Measurements from ENCODE around the gene SLCO1B1. TPM values are rescaled to one million over a fixed set of nuclear protein-coding genes. Genes with fewer than 3 reads are reported as not detected.

Gene SLCO1B1
- total and polyA plus RNA-seq, 2 of the 8 experiments (the other 6 are each of a cell fraction or from before 2014, with no cell fraction given) = 0.13 TPM; not detected in 1

- no peak for DNase-seq (ENCODE audit: low read depth in 1 of 2, low spot score in 2 of 2)
- CTCF ChIA-PET (ENCODE audit: partially characterized antibody) = interaction anchor here (1.1 to 1.6 kb wide), 2 partner anchors 19 to 174 kb away, joined by 5 read pairs; no protein-coding TSS in a partner anchor
- no peaks in the 10 kb centered on the region for H3K9me3 ChIP-seq (ENCODE audit: insufficient read depth in 2 of 2, low read depth in 1 of 2, low read length in 1 of 2)
These were observed 145.8 kb downstream of the SLCO1B1 start for GRCh38 chr12:21276826-21277225.

More at GRCh38 chr12:21276826-21277225, 145.8 kb downstream of the SLCO1B1 start:
- Histone ChIP-seq H3K23me2 (ENCODE audit: low read depth, low read length) (no peaks in the 10 kb centered on the region), H3K4me1 (replicated peaks in 1 of 4; ENCODE audit: control insufficient read depth in 3 of 4, insufficient read depth in 4 of 4, low read length in 3 of 4) (no peaks in the 10 kb centered on the region), H2AK5ac (ENCODE audit: low read depth, low read length) (no peak overlapping the region), H3K27ac (ENCODE audit: low read depth, low read length) (no peak overlapping the region), H4K8ac (ENCODE audit: extremely low read depth, insufficient read depth, low read length) (no peak overlapping the region; the same call in 1 of the 2 replicates), H3K4me2 (ENCODE audit: insufficient read depth in 1 of 2, low read depth in 2 of 2, low read length in 2 of 2) (no peak overlapping the region), H3K4me3 (ENCODE audit: extremely low read depth in 1 of 4, insufficient read depth in 2 of 4, low read depth in 3 of 4, low read length in 4 of 4) (no peak overlapping the region), H4K5ac (ENCODE audit: insufficient read length, low read depth, low read length) (no peak overlapping the region), H2BK20ac (ENCODE audit: low read length) (no peak overlapping the region), H3K4ac (replicated peaks; ENCODE audit: insufficient read length, low read depth, low read length) (no peak overlapping the region), H3K18ac (ENCODE audit: extremely low read depth, low read length) (no peak overlapping the region), H3K56ac (replicated peaks; ENCODE audit: insufficient read length, low read depth, low read length) (no peak overlapping the region), H2AFZ (ENCODE audit: low read length) (no peak overlapping the region), H3K23ac (ENCODE audit: insufficient read length) (no peak overlapping the region), H2BK5ac (ENCODE audit: low read depth, low read length) (no peak overlapping the region), H3K79me2 (ENCODE audit: control insufficient read depth in 1 of 2, insufficient read depth in 2 of 2, low read length in 2 of 2) (no peaks in the 10 kb centered on the region), H4K20me1 (replicated peaks in 1 of 2; ENCODE audit: control insufficient read depth in 1 of 2, insufficient read depth in 2 of 2, low read length in 2 of 2) (no peaks in the 10 kb centered on the region), H2BK15ac (ENCODE audit: low read length) (no peak overlapping the region), H2BK120ac (replicated peaks; ENCODE audit: low read depth, low read length) (no peak overlapping the region), H3K36me3 (ENCODE audit: control insufficient read depth in 2 of 4, insufficient read depth in 4 of 4, low read length in 3 of 4) (no peaks in the 10 kb centered on the region), H3K9ac (replicated peaks in 1 of 4; ENCODE audit: extremely low read depth in 1 of 4, low read depth in 3 of 4, low read length in 3 of 4) (no peak overlapping the region), H3K14ac (ENCODE audit: insufficient read length) (no peak overlapping the region), H3K27me3 (replicated peaks in 1 of 4; ENCODE audit: control insufficient read depth in 3 of 4, extremely low read depth in 1 of 4, insufficient read depth in 3 of 4, low read length in 3 of 4) (no peaks in the 10 kb centered on the region), H3K79me1 (ENCODE audit: low read depth, low read length) (no peaks in the 10 kb centered on the region), H2BK12ac (ENCODE audit: low read depth, low read length) (no peak overlapping the region), H4K91ac (replicated peaks; ENCODE audit: insufficient read length, low read length) (no peak overlapping the region)
- TF ChIP-seq BCL11A (IDR thresholded peaks at IDR 0.05; ENCODE audit: low read depth in 2 of 2, low read length in 2 of 2) (no peak), EGR1 (IDR thresholded peaks at IDR 0.05; ENCODE audit: borderline replicate concordance, low read depth, low read length) (no peak), PHF8 (conservative IDR thresholded peaks at IDR 0.05; ENCODE audit: low read depth, low read length) (no peak), TBP (IDR thresholded peaks at IDR 0.05; ENCODE audit: low read depth, low read length) (no peak)
- FAIRE-seq = no peak
- WGBS, 2 experiments (ENCODE audit: extremely low coverage in 1 of 2, insufficient coverage in 1 of 2, insufficient read length in 1 of 2, insufficient replicate concordance in 2 of 2, low coverage in 1 of 2, low lambda C conversion rate in 2 of 2, missing lambda C conversion rate in 1 of 2) = 58% methylated on average over 2 of the region's 2 CpGs; no CpG with 5 or more reads in 1 of the 2 experiments
- POLR2A ChIA-PET (ENCODE audit: partially characterized antibody) = no interaction called here

Other genes with a start within 250 kb of the SLCO1B1 start
- 4.4 and 5.1 TPM in 2 replicates for gene SLCO1A2, start 203.7 kb downstream of the SLCO1B1 start, total RNA-seq (2021; fragmentation: NEBNext Ultra II Directional; extraction: Animal tissue kit (Norgen Biotek cat#: 25700))
- 2.9 and 6.7 TPM in 2 replicates for gene SLCO1A2, start 203.7 kb downstream of the SLCO1B1 start, polyA plus RNA-seq (2011; rRNA removed)
- not detected in 2 replicates for gene IAPP, start 241.7 kb downstream of the SLCO1B1 start, total RNA-seq (2021; fragmentation: NEBNext Ultra II Directional; extraction: Animal tissue kit (Norgen Biotek cat#: 25700))
- gene IAPP, start 241.7 kb downstream of the SLCO1B1 start, polyA plus RNA-seq (2011; rRNA removed) = not detected in 2 replicates

Data from H1 (cell line).